HG03469 (cell line): ENCODE measurements around the gene LIPT2.

ENCODE experiments used
- ATAC-seq: cut with Tn5 transposase; IDR thresholded peaks from one replicate; pipeline ENCODE4 v1.9.1; 2021; ENCODE audit warnings: mild to moderate bottlenecking, moderate library complexity, moderate number of reproducible peaks; ENCODE audit not compliant: unreplicated experiment

Gene LIPT2

GRCh38 chr11:74466916-74467885, 26.3 kb downstream of the LIPT2 start, which contains the start of gene KCNE3:
KCNE3 (minus strand) TSS chr11:74467549; CDS start chr11:74457563, 9,986 bp downstream.
- no peak for ATAC-seq

GRCh38 chr11:74465291-74465708, 28.2 kb downstream of the LIPT2 start:
- no peak for ATAC-seq

DNA sequence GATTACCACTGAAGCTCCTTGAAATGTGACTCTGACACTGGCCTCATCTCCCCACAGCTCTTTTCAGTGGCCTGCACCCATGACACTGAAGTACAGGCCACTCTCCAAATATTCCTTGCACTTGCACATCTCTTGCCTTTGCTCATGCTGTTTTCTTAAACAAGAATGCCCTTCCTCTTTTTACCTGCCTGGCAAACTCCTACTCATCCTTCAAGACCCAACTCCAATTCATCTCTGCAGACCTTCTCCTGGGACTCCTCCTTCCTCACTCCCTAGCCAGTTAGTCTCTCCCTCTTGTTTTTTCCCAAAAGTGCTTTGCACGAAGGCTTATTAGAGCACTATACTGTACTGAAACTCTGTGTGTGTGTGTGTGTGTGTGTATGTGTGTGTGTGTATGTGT, 28.8 kb downstream of the LIPT2 start:
- ATAC-seq = no peak

- ATAC-seq = no peak
Observed at GRCh38 chr11:74463216-74463615, 30.3 kb downstream of the LIPT2 start.

- no peak for ATAC-seq
Observed at GRCh38 chr11:74462631-74463030, 30.9 kb downstream of the LIPT2 start.

GRCh38 chr11:74462009-74462408, 31.5 kb downstream of the LIPT2 start:
- no peak for ATAC-seq

DNA sequence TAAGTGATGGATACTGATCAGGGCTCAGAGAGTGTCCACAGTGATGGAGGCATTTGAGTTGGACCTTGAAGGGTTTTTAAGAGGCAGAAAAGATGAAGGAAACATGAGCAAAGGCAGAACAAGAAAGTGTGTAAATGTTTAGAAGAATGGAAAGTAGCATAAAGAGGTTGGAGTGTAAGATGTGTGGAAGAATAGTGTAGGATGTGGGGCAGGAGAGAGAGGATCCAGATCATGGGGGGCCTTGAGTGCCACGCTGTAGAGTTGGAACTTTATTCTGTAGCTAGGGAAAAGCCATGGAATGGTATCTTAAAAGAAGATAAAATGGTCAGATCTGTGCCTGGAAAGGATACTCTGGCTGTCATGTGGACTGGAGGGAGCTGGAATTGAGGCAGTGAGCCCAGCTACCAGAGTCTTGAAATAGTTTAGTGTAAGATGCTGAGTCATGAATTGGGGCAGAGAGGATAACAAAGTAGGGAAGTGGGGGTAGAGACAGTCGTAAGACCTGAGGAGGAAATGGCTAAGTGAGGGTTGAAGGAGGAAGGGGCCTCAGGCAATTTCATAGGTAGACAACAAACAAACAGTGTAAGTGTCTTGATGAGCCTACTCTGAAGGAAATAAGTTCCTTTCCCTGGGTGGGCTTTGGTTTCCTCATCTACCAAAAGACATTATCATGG, 32.9 kb downstream of the LIPT2 start:
- ATAC-seq = no peak

DNA sequence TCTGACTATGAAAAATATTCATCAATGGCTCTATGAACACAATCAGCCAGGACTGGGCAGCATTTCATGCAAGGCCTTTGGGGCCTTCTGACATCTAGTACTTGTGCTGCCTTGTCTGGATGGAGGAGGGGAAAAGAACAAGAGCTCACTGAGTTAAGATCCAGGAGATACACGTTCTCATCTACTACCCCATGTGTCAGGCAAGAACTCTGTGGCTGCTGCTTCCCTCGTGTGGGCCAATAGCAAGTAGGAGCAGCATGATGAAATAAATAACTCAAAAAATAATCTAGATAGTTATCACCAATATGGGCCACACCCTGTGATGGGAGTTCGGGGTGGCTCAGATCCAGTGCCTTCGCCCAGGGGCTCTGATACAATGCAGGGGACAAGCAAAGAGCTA, 33.5 kb downstream of the LIPT2 start:
- no peak for ATAC-seq

GRCh38 chr11:74459584-74459983, 33.9 kb downstream of the LIPT2 start:
- no peak for ATAC-seq

- ATAC-seq = no peak
Observed at GRCh38 chr11:74457356-74457755, 36.2 kb downstream of the LIPT2 start.

- ATAC-seq = no peak
Observed at GRCh38 chr11:74453373-74453975, 40.0 kb downstream of the LIPT2 start.

- no peak for ATAC-seq
Observed at GRCh38 chr11:74452366-74452765, 41.2 kb downstream of the LIPT2 start.

DNA sequence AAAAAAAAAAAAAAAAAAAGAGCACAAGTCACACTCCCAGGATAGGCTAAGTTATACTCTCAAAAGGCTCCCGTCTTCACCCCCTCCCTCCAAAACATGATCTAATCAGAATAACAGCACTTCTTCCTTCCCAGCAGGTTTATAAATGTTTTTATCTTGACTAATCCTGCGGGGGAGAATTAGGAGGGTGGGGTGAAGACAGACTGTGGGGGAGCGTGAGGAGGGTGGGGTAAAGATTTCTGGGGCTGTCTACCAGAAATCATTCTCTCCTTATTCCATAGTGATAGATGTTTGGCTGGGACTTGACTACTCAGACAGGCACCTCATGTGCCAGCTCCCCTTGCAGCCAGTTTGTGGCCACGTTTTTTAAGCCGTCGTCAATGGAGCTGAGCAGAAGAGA, 43.2 kb downstream of the LIPT2 start:
- no peak for ATAC-seq

- peak; percentile 52 for ATAC-seq
Observed at GRCh38 chr11:74449369-74449931, 44.1 kb downstream of the LIPT2 start.

DNA sequence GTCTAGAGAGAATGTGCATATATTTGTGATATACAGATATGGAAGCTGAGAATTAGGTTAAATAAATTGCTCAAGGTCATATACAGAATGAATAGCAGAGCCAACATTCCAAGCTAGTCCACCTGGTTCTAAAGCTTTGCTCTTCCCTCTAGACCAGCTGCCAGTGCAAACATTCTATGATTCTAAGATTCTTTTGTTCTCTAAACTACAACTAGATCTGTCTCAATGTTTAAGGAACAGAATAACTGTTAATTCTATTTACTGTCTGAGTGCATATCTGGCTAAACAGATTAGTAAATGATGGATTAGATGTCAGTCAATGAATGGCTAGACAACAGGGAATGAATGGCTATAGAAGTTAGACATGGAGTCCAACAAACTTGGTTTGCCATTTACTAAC, 45.8 kb downstream of the LIPT2 start:
- no peak for ATAC-seq

DNA sequence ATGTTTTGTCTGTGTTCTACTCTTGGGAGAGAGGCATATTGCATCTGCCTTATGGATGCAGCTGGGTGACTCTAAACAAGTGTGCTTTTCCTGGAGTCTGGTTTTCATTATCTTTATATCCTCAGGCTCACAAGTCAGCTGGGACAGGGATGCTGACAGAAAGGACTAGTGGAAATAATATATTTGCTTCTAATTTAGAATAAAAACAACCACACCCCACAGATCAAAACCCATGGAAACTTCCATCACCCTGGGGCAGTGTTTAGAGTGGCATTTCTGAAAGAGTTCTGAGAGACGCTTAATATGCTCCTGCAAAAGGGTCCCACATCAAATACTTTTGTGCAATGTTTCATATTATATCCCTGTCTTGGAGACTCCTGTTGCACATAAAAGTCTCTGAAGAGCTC, 47.0 kb downstream of the LIPT2 start:
- ATAC-seq = no peak

GRCh38 chr11:74444173-74444826, 49.2 kb downstream of the LIPT2 start:
- no peak for ATAC-seq

DNA sequence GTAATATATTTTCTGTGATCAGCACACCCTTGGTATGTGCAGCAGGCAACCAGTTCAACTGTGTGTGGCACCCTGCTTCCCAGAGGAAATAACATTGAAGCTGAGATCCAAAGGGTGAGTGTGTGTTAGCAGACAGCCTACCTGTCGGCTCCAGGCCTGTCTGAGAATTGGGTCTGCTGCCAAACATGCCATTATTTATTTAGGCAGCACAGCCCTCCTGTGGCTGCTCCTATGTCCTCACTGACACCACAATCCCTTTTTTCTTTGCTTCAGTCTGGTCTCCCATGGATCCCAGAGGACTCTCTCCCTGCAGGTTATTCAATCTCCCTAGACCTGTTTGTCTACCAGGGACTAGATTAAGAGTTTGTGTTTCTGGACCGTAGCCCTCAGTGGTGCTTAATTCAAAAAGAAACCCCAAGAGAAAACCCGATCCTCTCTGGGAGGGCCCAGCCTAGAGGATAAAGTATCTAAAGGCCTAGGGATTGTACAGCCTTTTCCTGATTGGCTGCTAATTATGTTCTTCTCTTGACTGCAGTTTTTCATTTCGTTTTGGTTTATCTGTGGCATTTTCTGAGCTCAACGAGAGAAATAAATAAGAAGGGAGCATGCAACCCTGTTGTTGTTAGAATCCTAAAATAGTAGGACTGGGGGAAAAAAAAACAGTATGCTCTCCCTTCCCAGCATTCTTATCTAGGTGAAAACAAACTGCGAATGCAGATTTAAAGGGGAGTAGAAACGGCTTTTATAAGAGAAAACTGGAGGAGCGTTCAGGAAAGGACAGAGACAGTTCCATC, 50.3 kb downstream of the LIPT2 start:
- ATAC-seq = no peak

DNA sequence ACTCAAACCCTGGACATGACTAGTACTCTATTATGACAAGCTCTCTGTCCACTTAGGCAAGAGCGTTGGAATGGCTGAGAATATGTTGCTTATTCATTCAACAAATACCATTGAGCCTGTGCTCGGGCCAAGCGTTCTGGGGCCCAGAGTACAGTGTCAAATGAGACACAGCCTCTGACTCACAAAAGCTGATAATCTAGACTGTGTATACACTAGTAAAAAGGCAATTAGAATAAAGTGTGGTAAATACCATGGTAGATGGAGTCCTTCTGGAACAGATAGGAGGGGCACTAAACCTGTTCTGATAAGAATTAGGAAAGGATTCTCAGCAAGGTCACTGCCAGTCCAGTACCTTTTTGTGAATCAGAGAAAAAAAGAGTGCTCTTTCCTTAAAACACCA, 50.9 kb downstream of the LIPT2 start:
- ATAC-seq = no peak
